ENCODE measurements around the gene CTRB2.
"Not testable (repeated sequence)": the region's sequence is repeated elsewhere in the genome, so short reads cannot be mapped to it uniquely, and the experiment has no call there.

The CTRB2 gene

GRCh38 chr16:75242436-75243078 lies 35.6 kb upstream of the CTRB2 start:
- not testable (repeated sequence) for DNase-seq (ENCODE audit: low read depth in 2 of 2)

GRCh38 chr16:75241955-75242354 lies 35.0 kb upstream of the CTRB2 start:
- no peak for DNase-seq (ENCODE audit: low read depth in 2 of 2)

- no peak for DNase-seq (ENCODE audit: low read depth in 2 of 2)
Measured at GRCh38 chr16:75241412-75241811, 34.5 kb upstream of the CTRB2 start.

- not testable (repeated sequence) for DNase-seq (ENCODE audit: low read depth in 2 of 2)
Measured at GRCh38 chr16:75240633-75241032, 33.7 kb upstream of the CTRB2 start.

- DNase-seq (ENCODE audit: low read depth in 2 of 2) = no peak
Measured at GRCh38 chr16:75239542-75240122, 32.7 kb upstream of the CTRB2 start.

GRCh38 chr16:75238853-75239541 lies 32.0 kb upstream of the CTRB2 start:
- DNase-seq (ENCODE audit: low read depth in 2 of 2) = no peak

- no peak for DNase-seq (ENCODE audit: low read depth in 2 of 2)
Measured at GRCh38 chr16:75238132-75238852, 31.3 kb upstream of the CTRB2 start.

GRCh38 chr16:75237398-75238131 lies 30.6 kb upstream of the CTRB2 start:
- no peak for DNase-seq (ENCODE audit: low read depth in 2 of 2)

GRCh38 chr16:75236736-75237397 lies 29.9 kb upstream of the CTRB2 start:
- no peak for DNase-seq (ENCODE audit: low read depth in 2 of 2)

GRCh38 chr16:75236232-75236631 lies 29.3 kb upstream of the CTRB2 start:
- no peak for DNase-seq (ENCODE audit: low read depth in 2 of 2)

- no peak for DNase-seq (ENCODE audit: low read depth in 2 of 2)
Measured at GRCh38 chr16:75235721-75236193, 28.8 kb upstream of the CTRB2 start.

GRCh38 chr16:75234856-75235696 lies 28.1 kb upstream of the CTRB2 start:
- DNase-seq (ENCODE audit: low read depth in 2 of 2) = no peak

GRCh38 chr16:75233611-75233938 lies 26.6 kb upstream of the CTRB2 start:
- DNase-seq (ENCODE audit: low read depth in 2 of 2) = no peak

- DNase-seq (ENCODE audit: low read depth in 2 of 2) = no peak
Measured at GRCh38 chr16:75231570-75231969, 24.6 kb upstream of the CTRB2 start.

GRCh38 chr16:75230471-75231110 lies 23.6 kb upstream of the CTRB2 start:
- no peak for DNase-seq (ENCODE audit: low read depth in 2 of 2)

- no peak for DNase-seq (ENCODE audit: low read depth in 2 of 2)
Measured at GRCh38 chr16:75229172-75230031, 22.4 kb upstream of the CTRB2 start.

GRCh38 chr16:75228143-75228976 lies 21.4 kb upstream of the CTRB2 start:
- no peak for DNase-seq (ENCODE audit: low read depth in 2 of 2)
